Nephron (organoid): ENCODE data around the gene PTEN.

ENCODE experiments used
- H3K27ac Mint-ChIP-seq, 3 experiments: 2 replicates each; pipeline ENCODE4 v1.8.0; 2020; ENCODE audit warnings: mixed read lengths in 3 of 3, mild to moderate bottlenecking in 2 of 3, moderate library complexity in 1 of 3
- H3K27me3 Mint-ChIP-seq: 2 replicates; pipeline ENCODE4 v1.8.0; 2021; ENCODE audit warnings: low read depth, mild to moderate bottlenecking, moderate library complexity, mixed read lengths
- H3K36me3 Mint-ChIP-seq: 2 replicates; pipeline ENCODE4 v1.8.0; 2020; ENCODE audit warnings: low read depth, mixed read lengths
- H3K4me1 Mint-ChIP-seq: 2 replicates; pipeline ENCODE4 v1.8.0; 2020; ENCODE audit warnings: mixed read lengths
- H3K4me3 Mint-ChIP-seq, 3 experiments: 2 replicates each; pipeline ENCODE4 v1.8.0; 2020; ENCODE audit warnings: mild to moderate bottlenecking in 3 of 3, mixed read lengths in 3 of 3, moderate library complexity in 2 of 3
- H3K9me3 Mint-ChIP-seq: 2 replicates; pipeline ENCODE4 v1.8.0; 2020; ENCODE audit warnings: mixed read lengths
- CTCF ChIP-seq, 3 experiments: fragments of 200-600 bp; sonication (generic); IDR thresholded peaks; one replicate each; pipeline ENCODE4 v1.5.0; 2021; ENCODE audit warnings: antibody characterized with exemption in 3 of 3; ENCODE audit not compliant: unreplicated experiment in 3 of 3

The PTEN gene

GRCh38 chr10:87942884-87943527 lies 79.6 kb downstream of the PTEN start:
- Mint-ChIP-seq H3K4me1 (no peaks in the 10 kb centered on the region), H3K36me3 (peaks cover 65% of the 10 kb centered on the region), H3K27me3 (no peaks in the 10 kb centered on the region), H3K9me3 (no peaks in the 10 kb centered on the region), H3K4me3 (no peak overlapping the region), H3K27ac (no peak overlapping the region)
- no peak for TF ChIP-seq CTCF (IDR thresholded peaks at IDR 0.05; ENCODE audit: unreplicated experiment in 3 of 3)

- Mint-ChIP-seq H3K4me1 (no peaks in the 10 kb centered on the region), H3K9me3 (no peaks in the 10 kb centered on the region), H3K36me3 (peaks cover 56% of the 10 kb centered on the region), H3K4me3 (no peak overlapping the region), H3K27ac (no peak overlapping the region), H3K27me3 (peaks cover 3% of the 10 kb centered on the region)
- no peak for TF ChIP-seq CTCF (IDR thresholded peaks at IDR 0.05; ENCODE audit: unreplicated experiment in 3 of 3)
Observed at GRCh38 chr10:87945984-87946383, 82.6 kb downstream of the PTEN start.

GRCh38 chr10:87952612-87953011 lies 89.2 kb downstream of the PTEN start:
- peaks cover 48% of the 10 kb centered on the region for H3K36me3 Mint-ChIP-seq
- H3K27me3 Mint-ChIP-seq: peaks cover 3% of the 10 kb centered on the region
- H3K4me3 Mint-ChIP-seq: no peak overlapping the region
- H3K4me1 Mint-ChIP-seq: no peaks in the 10 kb centered on the region
- no peak overlapping the region for H3K27ac Mint-ChIP-seq
- TF ChIP-seq CTCF (IDR thresholded peaks at IDR 0.05; ENCODE audit: unreplicated experiment in 3 of 3): no peak
- no peaks in the 10 kb centered on the region for H3K9me3 Mint-ChIP-seq

GRCh38 chr10:87956055-87956454 lies 92.6 kb downstream of the PTEN start:
- H3K4me3 Mint-ChIP-seq: no peak overlapping the region

GRCh38 chr10:87957702-87958101 lies 94.3 kb downstream of the PTEN start:
- no peak for TF ChIP-seq CTCF (IDR thresholded peaks at IDR 0.05; ENCODE audit: unreplicated experiment in 3 of 3)
- peaks cover 59% of the 10 kb centered on the region for H3K36me3 Mint-ChIP-seq
- no peaks in the 10 kb centered on the region for H3K9me3 Mint-ChIP-seq
- H3K4me3 Mint-ChIP-seq: no peak overlapping the region
- no peaks in the 10 kb centered on the region for H3K27me3 Mint-ChIP-seq
- H3K27ac Mint-ChIP-seq: no peak overlapping the region
- H3K4me1 Mint-ChIP-seq: no peaks in the 10 kb centered on the region

More at GRCh38 chr10:87956055-87956454, 92.6 kb downstream of the PTEN start:
- Mint-ChIP-seq H3K27ac (no peak overlapping the region), H3K36me3 (peaks cover 57% of the 10 kb centered on the region), H3K4me1 (no peaks in the 10 kb centered on the region), H3K27me3 (no peaks in the 10 kb centered on the region), H3K9me3 (no peaks in the 10 kb centered on the region)
- TF ChIP-seq CTCF (IDR thresholded peaks at IDR 0.05; ENCODE audit: unreplicated experiment in 3 of 3): no peak

GRCh38 chr10:87960230-87960629 lies 96.8 kb downstream of the PTEN start:
- H3K4me3 Mint-ChIP-seq: no peak overlapping the region
- no peaks in the 10 kb centered on the region for H3K9me3 Mint-ChIP-seq
- no peaks in the 10 kb centered on the region for H3K4me1 Mint-ChIP-seq
- TF ChIP-seq CTCF (IDR thresholded peaks at IDR 0.05; ENCODE audit: unreplicated experiment in 3 of 3): no peak
- H3K27me3 Mint-ChIP-seq: no peaks in the 10 kb centered on the region
- H3K36me3 Mint-ChIP-seq: peaks cover 59% of the 10 kb centered on the region
- no peak overlapping the region for H3K27ac Mint-ChIP-seq
